GM12873 (cell line): ENCODE data around the gene FLYWCH2.

ENCODE experiments used
- CTCF ChIP-seq: IDR thresholded peaks from 2 replicates; pipeline ENCODE4 v1.5.1; 2012; ENCODE audit warnings: low read depth, mild to moderate bottlenecking, moderate library complexity, low read length, control low read depth; ENCODE audit not compliant: insufficient read depth; ENCODE audit errors: missing control alignments

FLYWCH2 gene

GRCh38 chr16:2855536-2855935, 27.5 kb upstream of the FLYWCH2 start:
- no peak for TF ChIP-seq CTCF

GRCh38 chr16:2856061-2856670, 26.8 kb upstream of the FLYWCH2 start:
- TF ChIP-seq CTCF, result no peak

GRCh38 chr16:2856686-2857450, 26.1 kb upstream of the FLYWCH2 start:
- TF ChIP-seq CTCF, result no peak

GRCh38 chr16:2857451-2858244, 25.4 kb upstream of the FLYWCH2 start, which contains the start of gene PRSS22:
PRSS22 (minus strand) TSS chr16:2858170; CDS start chr16:2858104, 66 bp downstream.
- no peak for TF ChIP-seq CTCF

- TF ChIP-seq CTCF, result no peak
These were observed 24.6 kb upstream of the FLYWCH2 start for GRCh38 chr16:2858245-2859025.

- no peak for TF ChIP-seq CTCF
These were observed 23.2 kb upstream of the FLYWCH2 start for GRCh38 chr16:2859686-2860265.
